Measurements from ENCODE around the gene PHRF1.

PHRF1 gene

GRCh38 chr11:623999-624704 lies 47.9 kb downstream of the PHRF1 start:
- no peak for TF ChIP-seq CTCF (IDR thresholded peaks at IDR 0.05; ENCODE audit: control insufficient read depth, extremely low read depth, insufficient read depth)
- no peak for DNase-seq (ENCODE audit: low read depth)
- H3K4me3 ChIP-seq (ENCODE audit: low read depth, low read length) = no peak overlapping the region

- no peak for TF ChIP-seq CTCF (IDR thresholded peaks at IDR 0.05; ENCODE audit: control insufficient read depth, extremely low read depth, insufficient read depth)
- no peak within 1 kb of the TSS for H3K4me3 ChIP-seq (ENCODE audit: low read depth, low read length)
- no peak for DNase-seq (ENCODE audit: low read depth)
These were observed 48.7 kb downstream of the PHRF1 start, which contains the start of gene CDHR5 for GRCh38 chr11:624705-625635. CDHR5 (minus strand) TSS chr11:624955; CDS start chr11:624902, 53 bp downstream.

GRCh38 chr11:625636-626268 lies 49.5 kb downstream of the PHRF1 start:
- TF ChIP-seq CTCF (IDR thresholded peaks at IDR 0.05; ENCODE audit: control insufficient read depth, extremely low read depth, insufficient read depth) = no peak
- no peak overlapping the region for H3K4me3 ChIP-seq (ENCODE audit: low read depth, low read length)
- no peak for DNase-seq (ENCODE audit: low read depth)

- no peak for DNase-seq (ENCODE audit: low read depth)
- no peak within 1 kb of the TSS for H3K4me3 ChIP-seq (ENCODE audit: low read depth, low read length)
- TF ChIP-seq CTCF (IDR thresholded peaks at IDR 0.05; ENCODE audit: control insufficient read depth, extremely low read depth, insufficient read depth) = no peak
These were observed 50.4 kb downstream of the PHRF1 start, which contains the start of gene SCT for GRCh38 chr11:626475-627307. SCT (minus strand) TSS chr11:627181; CDS start chr11:627143, 38 bp downstream.

GRCh38 chr11:627308-627576 lies 51.0 kb downstream of the PHRF1 start:
- no peak overlapping the region for H3K4me3 ChIP-seq (ENCODE audit: low read depth, low read length)
- DNase-seq (ENCODE audit: low read depth) = no peak
- TF ChIP-seq CTCF (IDR thresholded peaks at IDR 0.05; ENCODE audit: control insufficient read depth, extremely low read depth, insufficient read depth) = no peak

GRCh38 chr11:628056-628455 lies 51.8 kb downstream of the PHRF1 start:
- TF ChIP-seq CTCF (IDR thresholded peaks at IDR 0.05; ENCODE audit: control insufficient read depth, extremely low read depth, insufficient read depth) = no peak
- DNase-seq (ENCODE audit: low read depth) = no peak
- no peak overlapping the region for H3K4me3 ChIP-seq (ENCODE audit: low read depth, low read length)
